IMR-90 (cell line): Measurements from ENCODE around the gene SERINC3. TPM values are rescaled to one million over a fixed set of nuclear protein-coding genes. Genes with fewer than 3 reads are reported as not detected.

Source experiments
- ATAC-seq: fragments of 200-7000 bp; cut with Tn5 transposase; 2 replicates; pipeline ENCODE4 v1.9.1; 2020; ENCODE audit warnings: low read depth, mild to moderate bottlenecking, moderate library complexity
- BruUV-seq: library from RNA; stranded (reverse); fragments of 400-500 nt; replicated peaks from 2 replicates; lab custom pipeline; 2021; lab: Mats Ljungman, UMichigan
- CTCF ChIA-PET: fragments of 300-600 bp; formaldehyde crosslinking; extraction: SDS; loops from one replicate; lab custom pipeline; 2021; ENCODE audit warnings: antibody characterized with exemption; lab: Yijun Ruan, JAX
- POLR2A ChIA-PET: fragments of 300-600 bp; sonication (Branson Sonifier 250); formaldehyde crosslinking; loops from one replicate; lab custom pipeline; 2022; ENCODE audit warnings: antibody characterized with exemption; ENCODE audit not compliant: unreplicated experiment; lab: Charles Lee
- DNase-seq: peaks from one replicate; pipeline ENCODE4 v3.0.0; 2013
- H2AFZ ChIP-seq: replicated peaks from 2 replicates; pipeline ENCODE3; 2013; ENCODE audit warnings: low read length, mild to moderate bottlenecking; ENCODE audit not compliant: poor library complexity
- H2AK5ac ChIP-seq: 2 replicates; pipeline ENCODE4 v1.6.1; 2013; ENCODE audit warnings: low read depth, low read length, inconsistent platforms
- H2AK9ac ChIP-seq: replicated peaks from 2 replicates; pipeline ENCODE3; 2013; ENCODE audit warnings: mild to moderate bottlenecking, low read depth, low read length, moderate library complexity; ENCODE audit not compliant: poor library complexity
- H2BK120ac ChIP-seq: 2 replicates; pipeline ENCODE4 v1.6.1; 2013; ENCODE audit warnings: low read depth, low read length, inconsistent platforms
- H2BK15ac ChIP-seq: 3 replicates; pipeline ENCODE4 v1.6.1; 2013; ENCODE audit warnings: low read depth, low read length, inconsistent platforms
- H2BK20ac ChIP-seq: 2 replicates; pipeline ENCODE4 v1.6.1; 2013; ENCODE audit warnings: low read depth, mild to moderate bottlenecking, inconsistent platforms, low read length, moderate library complexity
- H2BK5ac ChIP-seq: 2 replicates; pipeline ENCODE4 v1.6.1; 2013; ENCODE audit warnings: mild to moderate bottlenecking, low read depth, low read length, inconsistent platforms; ENCODE audit not compliant: poor library complexity, severe bottlenecking
- H3K14ac ChIP-seq: replicated peaks from 2 replicates; pipeline ENCODE4 v1.6.1; 2013; ENCODE audit warnings: low read depth, low read length, inconsistent platforms
- H3K18ac ChIP-seq: 2 replicates; pipeline ENCODE4 v1.6.1; 2013; ENCODE audit warnings: low read depth, low read length, control low read depth
- H3K23ac ChIP-seq: 2 replicates; pipeline ENCODE4 v1.6.1; 2013; ENCODE audit warnings: low read depth, low read length, inconsistent platforms
- H3K27ac ChIP-seq: 2 replicates; pipeline ENCODE4 v1.5.1; 2013; ENCODE audit warnings: mild to moderate bottlenecking, control low read depth, low read length; ENCODE audit not compliant: insufficient read depth
- H3K27me3 ChIP-seq: 2 replicates; pipeline ENCODE4 v1.6.1; 2013; ENCODE audit warnings: low read length; ENCODE audit not compliant: control insufficient read depth, insufficient read depth
- H3K36me3 ChIP-seq: 2 replicates; pipeline ENCODE4 v1.6.1; 2013; ENCODE audit warnings: low read length, mixed read lengths; ENCODE audit not compliant: control insufficient read depth, insufficient read depth
- H3K4ac ChIP-seq: 2 replicates; pipeline ENCODE4 v1.6.1; 2013; ENCODE audit warnings: low read depth, low read length, inconsistent platforms
- H3K4me1 ChIP-seq: 2 replicates; pipeline ENCODE4 v1.6.1; 2013; ENCODE audit warnings: low read length, mixed read lengths; ENCODE audit not compliant: control insufficient read depth, insufficient read depth
- H3K4me2 ChIP-seq: 2 replicates; pipeline ENCODE4 v1.6.1; 2013; ENCODE audit warnings: low read depth, mild to moderate bottlenecking, control low read depth, low read length, moderate library complexity
- H3K4me3 ChIP-seq: 2 replicates; pipeline ENCODE4 v1.5.1; 2013; ENCODE audit warnings: low read depth, mild to moderate bottlenecking, control low read depth, low read length, moderate library complexity; ENCODE audit not compliant: insufficient read depth
- H3K56ac ChIP-seq: 2 replicates; pipeline ENCODE4 v1.6.1; 2013; ENCODE audit warnings: low read length, inconsistent platforms; ENCODE audit not compliant: insufficient read depth; ENCODE audit errors: extremely low read depth
- H3K79me1 ChIP-seq, 2 experiments: 2 replicates each; pipeline ENCODE4 v1.6.1; 2013; ENCODE audit warnings: low read length in 2 of 2, inconsistent platforms in 1 of 2, low read depth in 1 of 2
- H3K9ac ChIP-seq: 2 replicates; pipeline ENCODE4 v1.6.1; 2013; ENCODE audit warnings: low read depth, low read length, control low read depth
- H3K9me1 ChIP-seq: 2 replicates; pipeline ENCODE4 v1.6.1; 2013; ENCODE audit warnings: low read length, inconsistent platforms; ENCODE audit not compliant: insufficient read depth
- H3K9me3 ChIP-seq: 2 replicates; pipeline ENCODE4 v1.6.1; 2013; ENCODE audit warnings: low read length; ENCODE audit not compliant: control insufficient read depth, insufficient read depth
- H4K20me1 ChIP-seq: 2 replicates; pipeline ENCODE4 v1.6.1; 2013; ENCODE audit warnings: low read length, inconsistent platforms; ENCODE audit not compliant: insufficient read depth
- H4K5ac ChIP-seq: 2 replicates; pipeline ENCODE4 v1.6.1; 2013; ENCODE audit warnings: mild to moderate bottlenecking, low read depth, low read length, control low read depth
- H4K8ac ChIP-seq, 2 experiments: 2 replicates each; pipeline ENCODE4 v1.6.1; 2013; ENCODE audit warnings: low read depth in 2 of 2, low read length in 2 of 2, control low read depth in 1 of 2, inconsistent platforms in 1 of 2
- H4K91ac ChIP-seq: 2 replicates; pipeline ENCODE4 v1.6.1; 2013; ENCODE audit warnings: low read depth, low read length, inconsistent platforms; ENCODE audit not compliant: insufficient read depth
- ELK1 ChIP-seq: fragments of 150-350 bp; IDR thresholded peaks from 2 replicates; pipeline ENCODE4 v1.6.1; 2016; ENCODE audit warnings: low read depth, mild to moderate bottlenecking, low read length, moderate library complexity, borderline replicate concordance
- MAFK ChIP-seq: IDR thresholded peaks from 2 replicates; pipeline ENCODE4 v1.6.1; 2012; ENCODE audit warnings: low read depth, low read length, improper control_type of control experiment
- NFE2L2 ChIP-seq: fragments of 150-350 bp; IDR thresholded peaks from 2 replicates; pipeline ENCODE4 v1.6.1; 2016; ENCODE audit warnings: low read depth, mild to moderate bottlenecking, low read length
- RAD21 ChIP-seq: IDR thresholded peaks from 2 replicates; pipeline ENCODE4 v1.6.1; 2012; ENCODE audit warnings: low read length, improper control_type of control experiment
- WGBS, 2 experiments: methylation state at CpG; one replicate each; pipeline versions ENCODE4 v1.1.5 to v1.1.7; 2013; ENCODE audit warnings: missing lambda C conversion rate in 2 of 2; ENCODE audit not compliant: insufficient read length in 1 of 2; ENCODE audit errors: extremely low coverage in 2 of 2; 5-methylcytosine and 5-hydroxymethylcytosine counted together
- dilution Hi-C: fragments of 300-500 bp; cut with HindIII; formaldehyde crosslinking; loops from one replicate; pipeline ENCODE4 v1.14.3; 2018; ENCODE audit warnings: low sequenced_read_pairs; ENCODE audit not compliant: unreplicated experiment
- in situ Hi-C: fragments of 300-500 bp; cut with MboI; formaldehyde crosslinking; loops from 3 replicates; pipeline ENCODE4 v1.14.3; 2019; ENCODE audit warnings: low sequenced_read_pairs, inconsistent platforms, mixed read lengths
- intact Hi-C: fragments of 100-400 bp; cut with micrococcal nuclease; formaldehyde crosslinking; loops from 2 replicates; pipeline ENCODE4 v1.10.0; 2022
- polyA plus RNA-seq, 3 experiments: library from polyadenylated mRNA; depleted of rRNA; stranded (reverse); fragments of >200 nt; gene quantifications; 2 replicates each; pipeline ENCODE4 v1.2.3, GENCODE V29; 2012; ENCODE audit warnings: low replicate concordance in 1 of 3
- total RNA-seq: library from RNA; depleted of rRNA; stranded (reverse); fragments of >200 nt; gene quantifications from 2 replicates; pipeline ENCODE4 v1.2.3, GENCODE V29; 2012

SERINC3 gene
- total and polyA plus RNA-seq, 2 of the 4 experiments (the other 2 are of a cell fraction), result 101 to 132 TPM

- H2AK9ac ChIP-seq, result peak overlapping the region; percentile 60
- no peaks in the 10 kb centered on the region for H3K27me3 ChIP-seq
- CTCF ChIA-PET, result interaction anchor here (0.7 to 1.1 kb wide), 3 partner anchors 28 to 193 kb away, joined by 3 read pairs; no protein-coding TSS in a partner anchor
- H3K79me1 ChIP-seq, result peaks cover 8 to 51% of the 10 kb centered on the region in 2 experiments; a peak in 3 of 4 replicates
- in situ Hi-C loops, result loop anchor here (25.0 kb wide), 1 partner anchor 1295 kb away; the partner anchor contains the start of genes DNTTIP1 and WFDC3
- H2BK20ac ChIP-seq, result peak overlapping the region; percentile 50
- peaks cover 34% of the 10 kb centered on the region for H3K36me3 ChIP-seq
- intact Hi-C loops, result no loop called here
- peak overlapping the region; percentile 90 for H3K14ac ChIP-seq
- BruUV-seq, result TSS peak; percentile 19
- dilution Hi-C loops, result no loop called here
- no peaks in the 10 kb centered on the region for H3K9me3 ChIP-seq
- peaks cover 12% of the 10 kb centered on the region; the same call in 1 of the 2 replicates for H4K20me1 ChIP-seq
- H3K4ac ChIP-seq, result peak overlapping the region; percentile 93
- peaks cover 23% of the 10 kb centered on the region for H3K4me1 ChIP-seq
- peak; percentile 70 for ATAC-seq
- WGBS, 2 experiments, result 61% methylated on average over 3 of the region's 5 CpGs; no CpG with 5 or more reads in 1 of the 2 experiments
- H3K18ac ChIP-seq, result peak overlapping the region; percentile 14
- peak overlapping the region; percentile 53 for H2BK120ac ChIP-seq
- H3K27ac ChIP-seq, result peak overlapping the region; percentile 28
- H4K5ac ChIP-seq, result peak overlapping the region; percentile 70
- H4K91ac ChIP-seq, result peak overlapping the region; percentile 43; the same call in 1 of the 2 replicates
- no peak overlapping the region for H3K9ac ChIP-seq
- peaks cover 21% of the 10 kb centered on the region for H3K9me1 ChIP-seq
- peak overlapping the region in 1 of 2 experiments; percentile 55; a peak in 2 of 4 replicates for H4K8ac ChIP-seq
- peak; percentile 67 for DNase-seq
- H3K4me2 ChIP-seq, result 0 out of 2 replicates have a peak overlapping the region, but pooled peaks have one; percentile 9
- TF ChIP-seq ELK1, result no peak
- TF ChIP-seq MAFK, result no peak
- no peak for TF ChIP-seq NFE2L2
- no peak for TF ChIP-seq RAD21
- no peak overlapping the region for H3K4me3 ChIP-seq
- POLR2A ChIA-PET, result no interaction called here
- H2BK15ac ChIP-seq, result peak overlapping the region; percentile 18; the same call in 1 of the 3 replicates
- peak overlapping the region; percentile 85 for H2BK5ac ChIP-seq
- peak overlapping the region; percentile 31 for H3K23ac ChIP-seq
- peak overlapping the region; percentile 87 for H2AK5ac ChIP-seq
- H3K56ac ChIP-seq, result no peak overlapping the region; the same call in 1 of the 2 replicates
- H2AFZ ChIP-seq, result no peak overlapping the region
Observed at GRCh38 chr20:44491635-44492395, 30.1 kb downstream of the SERINC3 start.
